ENCODE measurements around the gene MDM2.

Gene MDM2

GRCh38 chr12:68855111-68855510 is 47.1 kb downstream of the MDM2 start:
- DNase-seq = no peak

- DNase-seq = no peak
Measured at GRCh38 chr12:68855771-68856170, 47.8 kb downstream of the MDM2 start.

- no peak for DNase-seq
Measured at GRCh38 chr12:68856510-68856909, 48.5 kb downstream of the MDM2 start.

- no peak for DNase-seq
Measured at GRCh38 chr12:68861890-68862289, 53.9 kb downstream of the MDM2 start.

- DNase-seq = no peak
Measured at GRCh38 chr12:68863109-68863770, 55.3 kb downstream of the MDM2 start.

GRCh38 chr12:68863886-68864454 is 56.0 kb downstream of the MDM2 start:
- peak; percentile 44 for DNase-seq

- DNase-seq = no peak
Measured at GRCh38 chr12:68864604-68865003, 56.6 kb downstream of the MDM2 start.

- DNase-seq = no peak
Measured at GRCh38 chr12:68865399-68866164, 57.6 kb downstream of the MDM2 start.

GRCh38 chr12:68866950-68867349 is 59.0 kb downstream of the MDM2 start:
- no peak for DNase-seq

- no peak for DNase-seq
Measured at GRCh38 chr12:68867606-68868005, 59.6 kb downstream of the MDM2 start.

GRCh38 chr12:68868043-68868790 is 60.2 kb downstream of the MDM2 start:
- peak; percentile 10 for DNase-seq

- no peak for DNase-seq
Measured at GRCh38 chr12:68870011-68870410, 62.0 kb downstream of the MDM2 start.

- no peak for DNase-seq
Measured at GRCh38 chr12:68870443-68870842, 62.5 kb downstream of the MDM2 start.

GRCh38 chr12:68871396-68871795 is 63.4 kb downstream of the MDM2 start:
- DNase-seq = no peak

- DNase-seq = no peak
Measured at GRCh38 chr12:68871921-68872320, 63.9 kb downstream of the MDM2 start.

GRCh38 chr12:68873316-68873715 is 65.3 kb downstream of the MDM2 start:
- DNase-seq = no peak

- DNase-seq = no peak
Measured at GRCh38 chr12:68876461-68876860, 68.5 kb downstream of the MDM2 start.

- DNase-seq = no peak
Measured at GRCh38 chr12:68877583-68877982, 69.6 kb downstream of the MDM2 start.

- DNase-seq = no peak
Measured at GRCh38 chr12:68878283-68878682, 70.3 kb downstream of the MDM2 start.

- DNase-seq = no peak
Measured at GRCh38 chr12:68878846-68879245, 70.9 kb downstream of the MDM2 start.

- no peak for DNase-seq
Measured at GRCh38 chr12:68880660-68881325, 72.8 kb downstream of the MDM2 start.

- no peak for DNase-seq
Measured at GRCh38 chr12:68882251-68882964, 74.4 kb downstream of the MDM2 start.

Data from NCI-H1105 treated with DMSO at 0.1 percent for 48 hours (cell line).